ENCODE measurements around the gene PHLDA2.
A peak's percentile ranks its signal among the peaks of the same experiment; 100 is the strongest.

PHLDA2 gene

DNA sequence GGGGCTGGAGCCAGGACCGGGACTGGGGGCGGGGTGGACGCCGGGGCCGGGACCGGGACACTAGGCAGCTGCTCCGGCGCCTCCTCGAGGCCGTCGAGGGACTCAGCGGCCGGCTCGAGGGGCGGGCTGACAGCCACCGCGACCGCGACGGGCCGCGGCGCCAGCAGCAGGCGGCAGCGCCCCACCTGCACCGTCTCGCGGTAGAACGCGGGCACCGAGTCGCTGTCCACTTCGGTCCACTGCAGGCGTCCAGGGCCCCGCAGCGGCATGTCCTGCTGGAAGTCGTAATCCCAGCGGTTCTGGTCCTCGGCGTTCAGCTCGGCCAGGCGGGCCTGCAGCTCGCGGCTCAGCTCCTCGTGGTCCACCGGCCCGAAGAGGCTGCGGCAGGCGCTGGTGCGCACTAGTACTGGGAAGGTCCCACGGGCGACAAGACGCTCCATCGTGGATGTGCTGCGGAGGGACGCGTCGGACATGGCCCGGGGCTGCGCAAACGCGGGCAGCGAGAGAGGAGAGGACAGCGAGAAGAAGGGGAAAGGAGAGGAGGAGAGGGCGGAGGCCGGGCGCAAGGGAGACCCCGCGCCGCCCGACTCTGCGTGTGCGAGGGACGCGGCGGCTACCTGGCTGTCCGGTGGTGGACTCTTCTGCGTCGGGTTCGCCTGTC is 44.1 kb downstream of the PHLDA2 start:
- TF ChIP-seq, protein P1, sequence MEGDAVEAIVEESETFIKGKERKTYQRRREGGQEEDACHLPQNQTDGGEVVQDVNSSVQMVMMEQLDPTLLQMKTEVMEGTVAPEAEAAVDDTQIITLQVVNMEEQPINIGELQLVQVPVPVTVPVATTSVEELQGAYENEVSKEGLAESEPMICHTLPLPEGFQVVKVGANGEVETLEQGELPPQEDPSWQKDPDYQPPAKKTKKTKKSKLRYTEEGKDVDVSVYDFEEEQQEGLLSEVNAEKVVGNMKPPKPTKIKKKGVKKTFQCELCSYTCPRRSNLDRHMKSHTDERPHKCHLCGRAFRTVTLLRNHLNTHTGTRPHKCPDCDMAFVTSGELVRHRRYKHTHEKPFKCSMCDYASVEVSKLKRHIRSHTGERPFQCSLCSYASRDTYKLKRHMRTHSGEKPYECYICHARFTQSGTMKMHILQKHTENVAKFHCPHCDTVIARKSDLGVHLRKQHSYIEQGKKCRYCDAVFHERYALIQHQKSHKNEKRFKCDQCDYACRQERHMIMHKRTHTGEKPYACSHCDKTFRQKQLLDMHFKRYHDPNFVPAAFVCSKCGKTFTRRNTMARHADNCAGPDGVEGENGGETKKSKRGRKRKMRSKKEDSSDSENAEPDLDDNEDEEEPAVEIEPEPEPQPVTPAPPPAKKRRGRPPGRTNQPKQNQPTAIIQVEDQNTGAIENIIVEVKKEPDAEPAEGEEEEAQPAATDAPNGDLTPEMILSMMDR (IDR thresholded peaks at IDR 0.05; ENCODE audit: low read length, missing control alignments) = no peak
- DNase-seq (ENCODE audit: low read depth) = peak; percentile 50
- H3K4me3 ChIP-seq (replicated peaks; ENCODE audit: low read depth, low read length) = peak overlapping the region; percentile 60

DNA sequence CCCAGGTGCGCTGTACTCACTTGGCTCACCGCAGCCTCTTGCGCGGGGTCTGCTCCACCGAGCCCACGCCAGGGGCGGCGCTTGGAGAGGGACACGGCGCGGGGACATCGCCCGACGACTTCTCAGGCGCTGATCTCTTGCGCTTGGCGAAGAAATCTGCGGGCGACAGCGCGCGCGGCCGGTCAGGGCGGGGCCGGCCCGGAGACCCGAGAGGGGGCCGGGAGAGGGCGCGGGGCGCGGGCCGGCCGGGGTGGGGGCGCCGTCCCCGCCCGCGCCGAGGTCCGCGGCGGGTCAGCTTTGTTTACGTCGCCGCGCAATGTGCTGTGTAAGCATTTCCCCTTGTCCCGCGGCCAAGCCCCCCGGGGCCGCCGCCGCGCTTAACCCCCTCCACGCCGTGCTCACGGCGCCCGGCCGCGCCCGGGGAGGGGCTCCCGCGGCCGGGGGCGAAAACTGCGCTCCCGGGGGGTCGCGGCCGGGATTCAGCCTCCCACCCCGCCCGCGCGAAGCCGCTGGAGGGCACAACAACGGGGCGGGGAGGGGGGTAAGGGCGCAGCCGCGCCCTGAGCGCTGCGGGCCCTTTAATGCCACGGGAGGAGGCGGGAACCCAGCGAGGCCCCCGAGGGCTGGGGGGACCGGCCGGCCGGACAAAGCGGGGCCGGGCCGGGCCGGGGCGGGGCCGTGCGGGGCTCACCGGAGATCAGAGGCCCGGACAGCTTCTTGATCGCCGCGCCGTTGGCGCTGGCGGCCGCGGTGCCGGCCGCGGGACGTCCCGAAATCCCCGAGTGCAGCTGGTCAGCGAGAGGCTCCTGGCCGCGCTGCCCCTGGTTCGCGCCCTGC is 45.0 kb downstream of the PHLDA2 start:
- H3K4me3 ChIP-seq (replicated peaks; ENCODE audit: low read depth, low read length) = peak overlapping the region; percentile 60
- peak; percentile 33 for DNase-seq (ENCODE audit: low read depth)
- TF ChIP-seq, protein P1 (IDR thresholded peaks at IDR 0.05; ENCODE audit: low read length, missing control alignments) = no peak

DNA sequence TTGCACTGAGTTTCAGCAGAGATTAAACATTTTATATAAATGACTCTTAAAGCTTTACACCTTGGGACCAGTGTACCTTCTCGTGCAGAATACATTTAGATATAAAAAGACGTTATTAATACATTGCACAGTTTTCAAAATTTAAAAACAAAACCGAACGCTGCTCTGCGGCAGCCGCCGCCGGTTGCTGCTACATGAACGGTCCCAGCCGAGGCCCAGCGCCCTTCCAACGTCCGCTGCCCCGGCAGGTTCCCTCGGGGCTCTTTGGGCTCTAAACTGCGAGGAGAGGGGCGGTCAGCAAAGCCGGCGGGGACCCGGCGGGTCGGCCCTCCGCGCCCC is 45.6 kb downstream of the PHLDA2 start:
- H3K4me3 ChIP-seq (replicated peaks; ENCODE audit: low read depth, low read length) = peak overlapping the region; percentile 60
- TF ChIP-seq, protein P1 (IDR thresholded peaks at IDR 0.05; ENCODE audit: low read length, missing control alignments) = no peak
- no peak for DNase-seq (ENCODE audit: low read depth)

DNA sequence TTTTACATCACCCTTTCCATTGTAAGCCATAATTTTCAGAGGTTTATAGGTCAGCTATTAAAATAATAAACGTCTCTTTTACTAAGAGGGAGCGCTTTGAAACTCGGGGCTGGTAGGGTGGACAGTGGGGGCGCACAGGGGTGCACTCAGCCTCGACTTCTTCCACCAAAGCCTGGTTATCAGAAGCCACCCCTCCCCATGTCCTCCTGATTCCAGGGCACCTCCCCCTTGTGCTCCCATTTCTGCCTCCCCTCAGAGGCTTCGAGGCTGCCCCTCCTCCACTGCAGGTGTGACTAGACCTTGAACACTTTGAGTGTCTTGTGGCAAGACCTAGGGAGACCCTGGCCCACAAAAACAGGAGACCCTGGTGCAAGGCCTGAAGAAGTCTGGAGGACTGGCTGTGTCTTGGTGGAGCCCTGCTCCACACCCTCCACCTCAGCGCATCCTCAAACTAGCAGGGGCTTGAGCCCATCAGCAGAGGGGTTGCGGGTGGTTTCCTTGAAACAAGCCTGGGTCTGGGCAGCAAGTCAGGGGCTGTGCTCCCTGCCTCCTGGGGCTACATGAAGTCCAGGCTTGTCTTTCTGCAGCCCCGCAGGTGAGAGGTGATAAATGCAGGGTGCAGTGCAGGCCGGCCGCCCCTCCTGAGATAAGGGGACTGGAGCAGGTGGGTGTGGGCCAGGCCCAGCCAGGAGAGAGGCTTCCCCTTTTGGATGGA is 46.7 kb downstream of the PHLDA2 start:
- TF ChIP-seq, protein P1 (IDR thresholded peaks at IDR 0.05; ENCODE audit: low read length, missing control alignments) = no peak
- no peak overlapping the region for H3K4me3 ChIP-seq (replicated peaks; ENCODE audit: low read depth, low read length)
- DNase-seq (ENCODE audit: low read depth) = no peak

DNA sequence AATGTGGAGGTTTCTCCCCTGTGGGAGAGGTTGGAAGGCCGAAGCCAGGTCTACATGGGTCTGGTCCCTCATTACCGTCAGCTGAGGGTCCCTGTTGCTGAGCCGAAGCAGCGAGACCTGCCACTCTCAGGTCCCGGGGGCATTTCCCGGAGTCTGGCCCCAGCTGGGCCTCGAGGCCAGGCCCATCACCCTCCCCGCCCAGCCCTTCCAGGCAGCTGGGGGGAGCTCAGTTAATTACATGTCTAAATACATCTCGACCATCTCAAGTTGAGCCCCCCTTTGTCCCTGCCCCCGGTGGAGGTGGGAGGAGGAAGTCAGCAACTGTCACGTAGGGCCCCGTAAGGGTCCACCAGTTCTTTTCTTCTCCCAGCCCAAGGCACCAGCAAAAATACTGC is 47.2 kb downstream of the PHLDA2 start:
- H3K4me3 ChIP-seq (replicated peaks; ENCODE audit: low read depth, low read length) = no peak overlapping the region
- TF ChIP-seq, protein P1 (IDR thresholded peaks at IDR 0.05; ENCODE audit: low read length, missing control alignments) = no peak

DNA sequence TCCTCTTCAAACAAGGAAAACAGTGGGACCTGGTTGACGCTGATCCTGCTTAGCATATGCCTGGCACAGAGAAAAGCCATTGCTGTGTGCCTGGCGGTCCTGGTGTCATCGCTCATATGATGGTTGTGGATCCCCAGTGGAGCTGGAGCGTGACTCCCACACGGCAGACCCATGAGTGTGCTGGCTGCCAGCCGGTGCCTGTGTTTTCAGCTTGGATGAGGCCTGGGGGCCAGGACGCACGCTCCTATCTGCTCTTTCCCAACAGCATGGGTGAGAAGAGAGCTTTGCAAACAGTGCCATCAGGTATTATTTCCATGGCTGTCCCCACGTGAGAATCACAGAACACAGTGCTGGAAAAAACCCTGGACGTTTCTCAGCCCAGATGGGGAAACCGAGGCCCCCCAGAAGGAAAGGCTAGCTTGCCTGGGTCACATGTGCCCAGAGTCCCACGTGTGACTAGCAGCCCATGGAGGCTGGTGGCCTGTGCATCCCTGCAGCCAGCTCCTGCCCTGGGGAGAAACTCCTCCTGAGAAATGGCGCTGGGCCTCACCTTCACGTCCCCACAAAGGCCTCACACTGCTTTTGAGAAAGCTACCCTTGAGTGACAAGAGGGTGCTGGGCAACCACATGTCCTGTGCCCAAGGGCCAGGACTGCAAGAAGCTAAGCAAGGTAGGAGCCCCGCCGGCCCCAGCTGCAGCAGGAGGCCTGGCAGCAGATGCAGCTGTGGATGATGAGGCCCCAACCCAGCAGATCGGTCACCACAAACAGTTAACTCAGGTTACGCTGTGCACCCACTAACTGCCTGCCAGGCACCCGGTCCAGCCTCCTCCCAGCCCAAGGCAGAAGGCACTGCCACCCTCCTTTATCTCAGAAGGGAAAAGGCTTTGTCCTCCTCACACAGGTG is 47.9 kb downstream of the PHLDA2 start:
- no peak overlapping the region for H3K4me3 ChIP-seq (replicated peaks; ENCODE audit: low read depth, low read length)
- TF ChIP-seq, protein P1 (IDR thresholded peaks at IDR 0.05; ENCODE audit: low read length, missing control alignments) = no peak
- no peak for DNase-seq (ENCODE audit: low read depth)

More for the DNA sequence above, 47.2 kb downstream of the PHLDA2 start:
- DNase-seq (ENCODE audit: low read depth) = no peak
